Esophagus squamous epithelium (tissue), 4 donors: ENCODE data around the gene HS3ST3B1.

ENCODE experiments used
- POLR2A ChIP-seq, 4 donors: fragments of 450-650 bp; IDR thresholded peaks; one replicate each; pipeline ENCODE4 v1.6.1; 2017; ENCODE audit warnings: antibody characterized with exemption in 4 of 4, mild to moderate bottlenecking in 4 of 4, moderate library complexity in 3 of 4
- TF ChIP-seq, protein P1 (sequence below), 6 experiments: fragments of 450-650 bp in 4 of 6; fragments of 200-600 bp in 2 of 6; sonication (generic) in 2 of 6; IDR thresholded peaks; one replicate each; pipeline ENCODE4 v1.5.1; 2016 to 2019; ENCODE audit warnings: antibody characterized with exemption in 6 of 6, mild to moderate bottlenecking in 4 of 6, moderate library complexity in 4 of 6

DNA sequence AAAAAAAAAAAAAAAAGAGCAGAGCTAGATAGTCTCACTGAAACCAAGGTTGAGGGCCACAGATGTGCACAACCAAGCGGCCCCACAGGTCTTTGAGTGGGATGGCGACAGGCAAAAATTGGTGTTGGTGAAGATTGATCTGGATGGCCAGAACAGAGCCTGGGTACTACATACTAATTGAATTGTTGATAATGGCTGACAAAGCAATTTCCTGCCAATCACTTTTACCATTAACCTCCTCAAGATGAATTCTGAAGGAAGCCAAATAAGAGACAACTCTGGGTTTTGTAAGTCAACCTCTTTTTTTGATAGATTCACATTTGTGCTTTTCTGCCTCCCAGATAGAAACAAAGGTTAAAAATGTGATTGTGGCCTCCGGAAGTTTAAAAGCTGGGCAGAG is 19.4 kb upstream of the HS3ST3B1 start:
- TF ChIP-seq, protein P1, sequence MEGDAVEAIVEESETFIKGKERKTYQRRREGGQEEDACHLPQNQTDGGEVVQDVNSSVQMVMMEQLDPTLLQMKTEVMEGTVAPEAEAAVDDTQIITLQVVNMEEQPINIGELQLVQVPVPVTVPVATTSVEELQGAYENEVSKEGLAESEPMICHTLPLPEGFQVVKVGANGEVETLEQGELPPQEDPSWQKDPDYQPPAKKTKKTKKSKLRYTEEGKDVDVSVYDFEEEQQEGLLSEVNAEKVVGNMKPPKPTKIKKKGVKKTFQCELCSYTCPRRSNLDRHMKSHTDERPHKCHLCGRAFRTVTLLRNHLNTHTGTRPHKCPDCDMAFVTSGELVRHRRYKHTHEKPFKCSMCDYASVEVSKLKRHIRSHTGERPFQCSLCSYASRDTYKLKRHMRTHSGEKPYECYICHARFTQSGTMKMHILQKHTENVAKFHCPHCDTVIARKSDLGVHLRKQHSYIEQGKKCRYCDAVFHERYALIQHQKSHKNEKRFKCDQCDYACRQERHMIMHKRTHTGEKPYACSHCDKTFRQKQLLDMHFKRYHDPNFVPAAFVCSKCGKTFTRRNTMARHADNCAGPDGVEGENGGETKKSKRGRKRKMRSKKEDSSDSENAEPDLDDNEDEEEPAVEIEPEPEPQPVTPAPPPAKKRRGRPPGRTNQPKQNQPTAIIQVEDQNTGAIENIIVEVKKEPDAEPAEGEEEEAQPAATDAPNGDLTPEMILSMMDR (IDR thresholded peaks at IDR 0.05), result no peak
- TF ChIP-seq POLR2A (IDR thresholded peaks at IDR 0.05), result no peak
